Measurements from ENCODE around the gene DCX. TPM values are rescaled to one million over a fixed set of nuclear protein-coding genes. Genes with fewer than 3 reads are reported as not detected.

Gene DCX
- polyA plus RNA-seq = under 1 TPM in 2 of 3 donors, not detected in 1; 0.01 to 0.05 TPM

- no peak within 1 kb of the TSS for H3K27ac ChIP-seq (ENCODE audit: low read depth, low read length)
- 7 to 14% (median 13%) methylated on average over 3 of the region's 3 CpGs for WGBS, 3 donors
Observed at GRCh38 chrX:111411983-111412382, at the start of gene DCX. Gene DCX (minus strand): TSS chrX:111412192. CDS start chrX:111410398, 1,794 bp downstream.

GRCh38 chrX:111460607-111461006 lies 48.6 kb upstream of the DCX start:
- H3K27ac ChIP-seq (ENCODE audit: low read depth, low read length) = no peak overlapping the region

- WGBS, 3 donors = 34 to 39% (median 36%) methylated on average over 3 of the region's 3 CpGs
- no peak overlapping the region for H3K27ac ChIP-seq (ENCODE audit: low read depth, low read length)
Observed at GRCh38 chrX:111447298-111447697, 35.3 kb upstream of the DCX start.

GRCh38 chrX:111445485-111445884 lies 33.5 kb upstream of the DCX start:
- WGBS, 3 donors = 21 to 36% (median 23%) methylated on average over 3 of the region's 3 CpGs
- H3K27ac ChIP-seq (ENCODE audit: low read depth, low read length) = no peak overlapping the region

GRCh38 chrX:111444881-111445280 lies 32.9 kb upstream of the DCX start:
- no peak overlapping the region for H3K27ac ChIP-seq (ENCODE audit: low read depth, low read length)
- WGBS, 3 donors = 32 to 51% (median 41%) methylated on average over 6 of the region's 6 CpGs

GRCh38 chrX:111443946-111444345 lies 32.0 kb upstream of the DCX start:
- WGBS, 3 donors = 77 to 100% (median 88%) methylated on average over 1 of the region's 1 CpG
- no peak overlapping the region for H3K27ac ChIP-seq (ENCODE audit: low read depth, low read length)

GRCh38 chrX:111442791-111443190 lies 30.8 kb upstream of the DCX start:
- 66 to 84% (median 67%) methylated on average over 2 of the region's 2 CpGs for WGBS, 3 donors

GRCh38 chrX:111435469-111435868 lies 23.5 kb upstream of the DCX start:
- WGBS, 3 donors = 36 to 66% (median 42%) methylated on average over 1 of the region's 1 CpG
- no peak overlapping the region for H3K27ac ChIP-seq (ENCODE audit: low read depth, low read length)

More at GRCh38 chrX:111442791-111443190, 30.8 kb upstream of the DCX start:
- no peak overlapping the region for H3K27ac ChIP-seq (ENCODE audit: low read depth, low read length)

- WGBS, 3 donors = 25 to 82% (median 73%) methylated on average over 2 of the region's 2 CpGs
- H3K27ac ChIP-seq (ENCODE audit: low read depth, low read length) = no peak overlapping the region
Observed at GRCh38 chrX:111431001-111431400, 19.0 kb upstream of the DCX start.

- 43 to 62% (median 45%) methylated on average over 2 of the region's 2 CpGs for WGBS, 3 donors
- H3K27ac ChIP-seq (ENCODE audit: low read depth, low read length) = no peak overlapping the region
Observed at GRCh38 chrX:111411557-111411956, 435 bp downstream of the DCX start.

GRCh38 chrX:111410590-111411078 lies 1.4 kb downstream of the DCX start:
- H3K27ac ChIP-seq (ENCODE audit: low read depth, low read length) = no peak overlapping the region
- WGBS, 3 donors = 13 to 23% (median 23%) methylated on average over 2 of the region's 2 CpGs

- WGBS, 3 donors = 73 to 79% (median 78%) methylated on average over 3 of the region's 3 CpGs
- H3K27ac ChIP-seq (ENCODE audit: low read depth, low read length) = no peak overlapping the region
Observed at GRCh38 chrX:111409326-111409725, 2.7 kb downstream of the DCX start.

GRCh38 chrX:111407948-111408347 lies 4.0 kb downstream of the DCX start:
- 28 to 37% (median 36%) methylated on average over 3 of the region's 3 CpGs for WGBS, 3 donors
- no peak overlapping the region for H3K27ac ChIP-seq (ENCODE audit: low read depth, low read length)

GRCh38 chrX:111402344-111402743 lies 9.6 kb downstream of the DCX start:
- 33 to 54% (median 46%) methylated on average over 2 of the region's 2 CpGs for WGBS, 3 donors
- H3K27ac ChIP-seq (ENCODE audit: low read depth, low read length) = no peak overlapping the region

GRCh38 chrX:111395149-111395548 lies 16.8 kb downstream of the DCX start:
- 79 to 95% (median 87%) methylated on average over 2 of the region's 2 CpGs for WGBS, 3 donors
- no peak overlapping the region for H3K27ac ChIP-seq (ENCODE audit: low read depth, low read length)

GRCh38 chrX:111394569-111394968 lies 17.4 kb downstream of the DCX start:
- 36 to 70% (median 43%) methylated on average over 1 of the region's 1 CpG for WGBS, 3 donors
- H3K27ac ChIP-seq (ENCODE audit: low read depth, low read length) = no peak overlapping the region

GRCh38 chrX:111387470-111388070 lies 24.4 kb downstream of the DCX start:
- H3K27ac ChIP-seq (ENCODE audit: low read depth, low read length) = no peak overlapping the region
- 41 to 69% (median 48%) methylated on average over 3 of the region's 3 CpGs for WGBS, 3 donors

- 72 to 87% (median 86%) methylated on average over 5 of the region's 5 CpGs for WGBS, 3 donors
- H3K27ac ChIP-seq (ENCODE audit: low read depth, low read length) = no peak overlapping the region
Observed at GRCh38 chrX:111386615-111387233, 25.3 kb downstream of the DCX start.

- no peak overlapping the region for H3K27ac ChIP-seq (ENCODE audit: low read depth, low read length)
- WGBS, 3 donors = 71 to 74% (median 73%) methylated on average over 4 of the region's 4 CpGs
Observed at GRCh38 chrX:111386077-111386476, 25.9 kb downstream of the DCX start.

- no peak overlapping the region for H3K27ac ChIP-seq (ENCODE audit: low read depth, low read length)
Observed at GRCh38 chrX:111382277-111382676, 29.7 kb downstream of the DCX start.

Data from adipose tissue (tissue), 3 donors.